Measurements from ENCODE around the gene STMND1. TPM values are rescaled to one million over a fixed set of nuclear protein-coding genes. Genes with fewer than 3 reads are reported as not detected.

STMND1 gene
- total and polyA plus RNA-seq, 4 donors = 0.05 TPM; not detected in 3

DNA sequence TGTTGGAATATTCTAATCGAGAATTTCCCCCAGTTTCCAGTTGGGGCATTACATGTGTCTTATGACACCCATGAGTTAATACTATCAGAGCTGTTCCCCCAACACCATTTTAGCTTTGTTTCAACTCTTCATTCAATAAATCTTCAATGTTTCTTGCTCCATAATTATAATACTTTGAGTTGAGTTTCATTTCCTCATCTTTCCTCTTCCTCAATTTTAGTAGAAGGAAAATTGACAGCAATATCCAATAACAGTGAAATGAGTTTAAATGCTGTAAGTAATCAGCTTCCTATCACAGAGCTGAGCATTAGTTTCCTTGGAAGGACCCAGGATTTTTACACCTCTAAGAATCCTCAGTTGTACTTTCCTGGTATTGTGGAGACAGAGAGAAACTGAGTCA is 1.0 kb upstream of the STMND1 start:
- WGBS = 80% methylated on average over 1 of the region's 1 CpG
- TF ChIP-seq YY1 (IDR thresholded peaks at IDR 0.05) = no peak
- TF ChIP-seq RXRA (IDR thresholded peaks at IDR 0.05) = no peak
- TF ChIP-seq SP1 (IDR thresholded peaks at IDR 0.05) = no peak
- TF ChIP-seq GABPA (IDR thresholded peaks at IDR 0.05 in 1 of 2, conservative IDR thresholded peaks at IDR 0.05 in 1 of 2) = no peak
- no peak for TF ChIP-seq JUND (IDR thresholded peaks at IDR 0.05)
- no peak for TF ChIP-seq TAF1 (conservative IDR thresholded peaks at IDR 0.05)
- no peak for TF ChIP-seq RAD21 (IDR thresholded peaks at IDR 0.05)
- no peak for TF ChIP-seq FOXA1 (IDR thresholded peaks at IDR 0.05)
- TF ChIP-seq EGR1 (IDR thresholded peaks at IDR 0.05; ENCODE audit: low read depth in 2 of 2) = no peak
- TF ChIP-seq NR2F2 (IDR thresholded peaks at IDR 0.05) = no peak
- TF ChIP-seq, protein P1, sequence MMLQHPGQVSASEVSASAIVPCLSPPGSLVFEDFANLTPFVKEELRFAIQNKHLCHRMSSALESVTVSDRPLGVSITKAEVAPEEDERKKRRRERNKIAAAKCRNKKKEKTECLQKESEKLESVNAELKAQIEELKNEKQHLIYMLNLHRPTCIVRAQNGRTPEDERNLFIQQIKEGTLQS (IDR thresholded peaks at IDR 0.05) = no peak
- Histone ChIP-seq H3K27me3 (ENCODE audit: control insufficient read depth in 4 of 4, insufficient read depth in 4 of 4, low read length in 3 of 4) (no peaks in the 10 kb centered on the region), H3K27ac (ENCODE audit: low read depth in 1 of 2, low read length in 2 of 2) (no peak overlapping the region), H3K36me3 (ENCODE audit: control insufficient read depth in 4 of 4, insufficient read depth in 3 of 4, low read depth in 1 of 4, low read length in 3 of 4) (no peaks in the 10 kb centered on the region), H3K9ac (ENCODE audit: low read depth in 1 of 2, low read length in 2 of 2) (no peak overlapping the region), H3K9me3 (ENCODE audit: control insufficient read depth in 4 of 4, low read length in 3 of 4) (no peaks in the 10 kb centered on the region), H3K4me1 (ENCODE audit: control insufficient read depth in 4 of 4, insufficient read depth in 4 of 4, low read length in 3 of 4) (peaks cover 0 to 29% (median 14%) of the 10 kb centered on the region in 4 donors), H3K4me3 (ENCODE audit: low read depth in 1 of 3, low read length in 3 of 3) (no peak overlapping the region)
- no peak for DNase-seq (ENCODE audit: low spot score)

DNA sequence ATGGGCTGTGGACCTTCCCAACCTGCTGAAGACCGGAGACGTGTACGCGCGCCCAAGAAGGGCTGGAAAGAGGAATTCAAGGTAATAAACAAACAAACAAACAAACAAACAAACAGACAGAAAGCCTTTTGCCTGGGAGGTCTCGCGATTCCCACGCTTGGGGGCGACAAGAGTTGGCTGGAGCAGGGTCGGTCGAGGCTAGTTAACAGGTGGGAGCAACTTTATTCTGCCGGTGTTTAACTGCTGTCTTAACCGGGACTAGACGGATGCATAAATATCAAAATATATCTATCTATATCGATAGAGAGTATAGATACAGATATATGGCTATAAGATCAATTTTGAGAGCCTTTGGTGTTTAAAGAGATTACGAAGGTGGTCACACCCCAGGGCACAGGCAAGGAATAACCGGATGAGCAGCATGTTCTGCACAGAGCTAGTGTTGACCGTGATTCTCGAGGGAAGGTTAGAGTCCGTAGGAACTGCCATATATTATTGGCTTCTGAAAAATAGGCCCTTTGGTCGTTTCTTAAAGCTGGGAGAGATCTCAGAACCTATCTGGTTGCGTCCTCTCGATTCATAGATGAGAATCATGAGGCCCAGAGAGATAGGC is 514 bp downstream of the STMND1 start:
- no peak for DNase-seq (ENCODE audit: low spot score)
- Histone ChIP-seq H3K9ac (ENCODE audit: low read depth in 1 of 2, low read length in 2 of 2) (no peak overlapping the region), H3K27me3 (ENCODE audit: control insufficient read depth in 4 of 4, insufficient read depth in 4 of 4, low read length in 3 of 4) (no peaks in the 10 kb centered on the region), H3K4me3 (ENCODE audit: low read depth in 1 of 3, low read length in 3 of 3) (peak overlapping the region; percentile 35 to 48 (median 41)), H3K36me3 (ENCODE audit: control insufficient read depth in 4 of 4, insufficient read depth in 3 of 4, low read depth in 1 of 4, low read length in 3 of 4) (no peaks in the 10 kb centered on the region), H3K4me1 (ENCODE audit: control insufficient read depth in 4 of 4, insufficient read depth in 4 of 4, low read length in 3 of 4) (peaks cover 0 to 21% (median 8%) of the 10 kb centered on the region in 4 donors), H3K27ac (ENCODE audit: low read depth in 1 of 2, low read length in 2 of 2) (no peak overlapping the region), H3K9me3 (ENCODE audit: control insufficient read depth in 4 of 4, low read length in 3 of 4) (no peaks in the 10 kb centered on the region)
- no peak for TF ChIP-seq JUND (IDR thresholded peaks at IDR 0.05)
- 43% methylated on average over 23 of the region's 23 CpGs for WGBS

DNA sequence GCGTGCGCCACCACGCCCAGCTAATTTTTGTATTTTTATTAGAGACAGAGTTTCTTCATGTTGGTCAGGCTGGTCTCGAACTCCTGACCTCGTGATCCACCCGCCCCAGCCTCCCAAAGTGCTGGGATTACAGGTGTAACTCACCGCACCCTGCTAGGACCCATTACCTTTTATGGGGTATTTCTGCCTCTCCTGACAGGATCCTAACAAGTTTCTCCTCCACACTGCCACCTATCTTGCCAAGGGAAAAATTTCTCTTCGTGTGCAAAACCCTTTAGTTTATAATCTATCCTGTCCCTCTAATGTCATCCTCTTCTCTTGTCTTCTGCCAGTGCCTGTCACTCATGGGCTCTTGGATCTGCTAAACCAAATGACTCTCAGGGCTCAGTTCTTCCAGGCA is 1.9 kb downstream of the STMND1 start:
- no peak overlapping the region for H3K9ac ChIP-seq (ENCODE audit: low read depth in 1 of 2, low read length in 2 of 2)
- DNase-seq (ENCODE audit: low spot score) = no peak
- H3K36me3 ChIP-seq (ENCODE audit: control insufficient read depth in 4 of 4, insufficient read depth in 3 of 4, low read depth in 1 of 4, low read length in 3 of 4) = no peaks in the 10 kb centered on the region
- TF ChIP-seq JUND (IDR thresholded peaks at IDR 0.05) = no peak
- TF ChIP-seq TAF1 (conservative IDR thresholded peaks at IDR 0.05) = no peak
- H3K4me1 ChIP-seq (ENCODE audit: control insufficient read depth in 4 of 4, insufficient read depth in 4 of 4, low read length in 3 of 4) = peaks cover 0 to 21% (median 8%) of the 10 kb centered on the region in 4 donors
- H3K27me3 ChIP-seq (ENCODE audit: control insufficient read depth in 4 of 4, insufficient read depth in 4 of 4, low read length in 3 of 4) = no peaks in the 10 kb centered on the region
- whole genome bisulfite sequencing = 86% methylated on average over 8 of the region's 8 CpGs
- no peak overlapping the region for H3K27ac ChIP-seq (ENCODE audit: low read depth in 1 of 2, low read length in 2 of 2)
- no peaks in the 10 kb centered on the region for H3K9me3 ChIP-seq (ENCODE audit: control insufficient read depth in 4 of 4, low read length in 3 of 4)
- no peak overlapping the region for H3K4me3 ChIP-seq (ENCODE audit: low read depth in 1 of 3, low read length in 3 of 3)

DNA sequence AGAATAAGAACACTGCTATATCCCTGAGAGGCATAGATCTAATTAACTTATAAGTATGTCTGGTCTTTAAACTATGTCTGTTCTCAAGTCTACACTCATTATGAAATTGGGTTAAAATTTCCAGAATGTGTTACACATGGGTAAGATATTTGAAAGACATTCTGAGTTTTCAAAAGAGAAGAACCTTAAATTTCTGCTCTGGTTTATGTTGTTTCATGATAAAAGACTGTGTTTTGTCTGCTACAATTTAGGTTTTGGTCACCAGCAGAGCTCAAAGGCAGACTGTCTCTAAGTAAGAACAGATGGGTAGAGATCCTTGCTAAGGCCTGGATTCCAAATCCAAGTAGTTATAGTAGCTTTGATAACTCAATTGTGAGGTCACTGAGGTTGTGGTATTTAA is 6.0 kb downstream of the STMND1 start:
- Histone ChIP-seq H3K27me3 (ENCODE audit: control insufficient read depth in 4 of 4, insufficient read depth in 4 of 4, low read length in 3 of 4) (no peaks in the 10 kb centered on the region), H3K27ac (ENCODE audit: low read depth in 1 of 2, low read length in 2 of 2) (no peak overlapping the region), H3K4me1 (ENCODE audit: control insufficient read depth in 4 of 4, insufficient read depth in 4 of 4, low read length in 3 of 4) (no peaks in the 10 kb centered on the region), H3K36me3 (ENCODE audit: control insufficient read depth in 4 of 4, insufficient read depth in 3 of 4, low read depth in 1 of 4, low read length in 3 of 4) (no peaks in the 10 kb centered on the region), H3K9ac (ENCODE audit: low read depth in 1 of 2, low read length in 2 of 2) (no peak overlapping the region), H3K9me3 (ENCODE audit: control insufficient read depth in 4 of 4, low read length in 3 of 4) (no peaks in the 10 kb centered on the region), H3K4me3 (ENCODE audit: low read depth in 1 of 3, low read length in 3 of 3) (no peak overlapping the region)
- no peak for DNase-seq (ENCODE audit: low spot score)
- TF ChIP-seq SP1 (IDR thresholded peaks at IDR 0.05) (no peak), GABPA (IDR thresholded peaks at IDR 0.05 in 1 of 2, conservative IDR thresholded peaks at IDR 0.05 in 1 of 2) (no peak), FOXA2 (IDR thresholded peaks at IDR 0.05) (no peak), HNF4A (conservative IDR thresholded peaks at IDR 0.05) (no peak), RAD21 (IDR thresholded peaks at IDR 0.05) (no peak), YY1 (IDR thresholded peaks at IDR 0.05) (no peak), FOXA1 (IDR thresholded peaks at IDR 0.05) (no peak), HNF4G (IDR thresholded peaks at IDR 0.05) (no peak), JUND (IDR thresholded peaks at IDR 0.05) (no peak), TAF1 (conservative IDR thresholded peaks at IDR 0.05) (no peak), EGR1 (IDR thresholded peaks at IDR 0.05; ENCODE audit: low read depth in 2 of 2) (no peak)
- TF ChIP-seq, protein P2, sequence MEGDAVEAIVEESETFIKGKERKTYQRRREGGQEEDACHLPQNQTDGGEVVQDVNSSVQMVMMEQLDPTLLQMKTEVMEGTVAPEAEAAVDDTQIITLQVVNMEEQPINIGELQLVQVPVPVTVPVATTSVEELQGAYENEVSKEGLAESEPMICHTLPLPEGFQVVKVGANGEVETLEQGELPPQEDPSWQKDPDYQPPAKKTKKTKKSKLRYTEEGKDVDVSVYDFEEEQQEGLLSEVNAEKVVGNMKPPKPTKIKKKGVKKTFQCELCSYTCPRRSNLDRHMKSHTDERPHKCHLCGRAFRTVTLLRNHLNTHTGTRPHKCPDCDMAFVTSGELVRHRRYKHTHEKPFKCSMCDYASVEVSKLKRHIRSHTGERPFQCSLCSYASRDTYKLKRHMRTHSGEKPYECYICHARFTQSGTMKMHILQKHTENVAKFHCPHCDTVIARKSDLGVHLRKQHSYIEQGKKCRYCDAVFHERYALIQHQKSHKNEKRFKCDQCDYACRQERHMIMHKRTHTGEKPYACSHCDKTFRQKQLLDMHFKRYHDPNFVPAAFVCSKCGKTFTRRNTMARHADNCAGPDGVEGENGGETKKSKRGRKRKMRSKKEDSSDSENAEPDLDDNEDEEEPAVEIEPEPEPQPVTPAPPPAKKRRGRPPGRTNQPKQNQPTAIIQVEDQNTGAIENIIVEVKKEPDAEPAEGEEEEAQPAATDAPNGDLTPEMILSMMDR (IDR thresholded peaks at IDR 0.05; ENCODE audit: low read depth, low read length, missing input control) = no peak
- TF ChIP-seq, protein P3, sequence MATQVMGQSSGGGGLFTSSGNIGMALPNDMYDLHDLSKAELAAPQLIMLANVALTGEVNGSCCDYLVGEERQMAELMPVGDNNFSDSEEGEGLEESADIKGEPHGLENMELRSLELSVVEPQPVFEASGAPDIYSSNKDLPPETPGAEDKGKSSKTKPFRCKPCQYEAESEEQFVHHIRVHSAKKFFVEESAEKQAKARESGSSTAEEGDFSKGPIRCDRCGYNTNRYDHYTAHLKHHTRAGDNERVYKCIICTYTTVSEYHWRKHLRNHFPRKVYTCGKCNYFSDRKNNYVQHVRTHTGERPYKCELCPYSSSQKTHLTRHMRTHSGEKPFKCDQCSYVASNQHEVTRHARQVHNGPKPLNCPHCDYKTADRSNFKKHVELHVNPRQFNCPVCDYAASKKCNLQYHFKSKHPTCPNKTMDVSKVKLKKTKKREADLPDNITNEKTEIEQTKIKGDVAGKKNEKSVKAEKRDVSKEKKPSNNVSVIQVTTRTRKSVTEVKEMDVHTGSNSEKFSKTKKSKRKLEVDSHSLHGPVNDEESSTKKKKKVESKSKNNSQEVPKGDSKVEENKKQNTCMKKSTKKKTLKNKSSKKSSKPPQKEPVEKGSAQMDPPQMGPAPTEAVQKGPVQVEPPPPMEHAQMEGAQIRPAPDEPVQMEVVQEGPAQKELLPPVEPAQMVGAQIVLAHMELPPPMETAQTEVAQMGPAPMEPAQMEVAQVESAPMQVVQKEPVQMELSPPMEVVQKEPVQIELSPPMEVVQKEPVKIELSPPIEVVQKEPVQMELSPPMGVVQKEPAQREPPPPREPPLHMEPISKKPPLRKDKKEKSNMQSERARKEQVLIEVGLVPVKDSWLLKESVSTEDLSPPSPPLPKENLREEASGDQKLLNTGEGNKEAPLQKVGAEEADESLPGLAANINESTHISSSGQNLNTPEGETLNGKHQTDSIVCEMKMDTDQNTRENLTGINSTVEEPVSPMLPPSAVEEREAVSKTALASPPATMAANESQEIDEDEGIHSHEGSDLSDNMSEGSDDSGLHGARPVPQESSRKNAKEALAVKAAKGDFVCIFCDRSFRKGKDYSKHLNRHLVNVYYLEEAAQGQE (IDR thresholded peaks at IDR 0.05) = no peak
- TF ChIP-seq, protein P1 (IDR thresholded peaks at IDR 0.05) = no peak
- TF ChIP-seq, protein P4, sequence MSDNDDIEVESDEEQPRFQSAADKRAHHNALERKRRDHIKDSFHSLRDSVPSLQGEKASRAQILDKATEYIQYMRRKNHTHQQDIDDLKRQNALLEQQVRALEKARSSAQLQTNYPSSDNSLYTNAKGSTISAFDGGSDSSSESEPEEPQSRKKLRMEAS (IDR thresholded peaks at IDR 0.05) = no peak
